B cell (primary cell): ENCODE results near the gene TXLNA. TPM values are rescaled to one million over a fixed set of nuclear protein-coding genes. Genes with fewer than 3 reads are reported as not detected.
A peak's percentile ranks its signal among the peaks of the same experiment; 100 is the strongest.

Experiments used
- ATAC-seq: fragments of 200-7000 bp; cut with Tn5 transposase; one replicate; pipeline ENCODE4 v1.10.0; 2021; ENCODE audit warnings: low read depth, mild to moderate bottlenecking, moderate number of reproducible peaks, moderate library complexity
- CTCF ChIA-PET: fragments of 350-600 bp; sonication (Branson Sonifier 250); formaldehyde crosslinking; loops from one replicate; lab custom pipeline; 2021; ENCODE audit warnings: antibody characterized with exemption, inconsistent platforms; lab: Charles Lee
- POLR2A ChIA-PET: fragments of 350-600 bp; sonication (Branson Sonifier 250); formaldehyde crosslinking; loops from one replicate; lab custom pipeline; 2021; ENCODE audit warnings: antibody characterized with exemption; lab: Charles Lee
- DNase-seq: peaks from one replicate; pipeline ENCODE4 v3.0.0; 2013
- H2AFZ ChIP-seq: 2 replicates; pipeline ENCODE4 v1.6.1; 2012; ENCODE audit warnings: mild to moderate bottlenecking, low read depth, low read length; ENCODE audit not compliant: insufficient read depth, poor library complexity, severe bottlenecking
- H3K27ac ChIP-seq, 2 donors: 1 replicate in 1 of 2; 2 replicates in 1 of 2; pipeline ENCODE4 v1.5.1; 2012 to 2013; ENCODE audit warnings: low read length in 2 of 2, mild to moderate bottlenecking in 2 of 2, moderate library complexity in 1 of 2
- H3K27me3 ChIP-seq, 4 experiments: fragments of 200-600 bp in 1 of 4; sonication (generic) in 1 of 4; replicated peaks in 1 of 4; 1 replicate in 2 of 4; 2 replicates in 2 of 4; pipeline versions ENCODE4 v1.6.1 to v1.7.0; 2013 to 2016; ENCODE audit warnings: low read length in 3 of 4, mild to moderate bottlenecking in 2 of 4, mixed read lengths in 1 of 4, moderate library complexity in 1 of 4; ENCODE audit not compliant: insufficient read depth in 4 of 4, control insufficient read depth in 3 of 4; ENCODE audit errors: control extremely low read depth in 1 of 4
- H3K36me3 ChIP-seq, 2 experiments: replicated peaks in 1 of 2; 1 replicate in 1 of 2; 2 replicates in 1 of 2; pipeline versions ENCODE4 v1.6.1 to v1.7.1; 2013; ENCODE audit warnings: low read length in 1 of 2; ENCODE audit not compliant: insufficient read depth in 2 of 2, control insufficient read depth in 1 of 2; ENCODE audit errors: control extremely low read depth in 1 of 2, extremely low read depth in 1 of 2
- H3K4me1 ChIP-seq, 2 donors: fragments of 200-600 bp in 1 of 2; sonication (generic) in 1 of 2; 1 replicate in 1 of 2; 2 replicates in 1 of 2; pipeline versions ENCODE4 v1.5.1 to v1.6.1; 2013 to 2017; ENCODE audit warnings: low read length in 2 of 2; ENCODE audit not compliant: control insufficient read depth in 2 of 2, insufficient read depth in 2 of 2
- H3K4me2 ChIP-seq: replicated peaks from 2 replicates; pipeline ENCODE3; 2012; ENCODE audit warnings: mild to moderate bottlenecking, low read depth, low read length; ENCODE audit not compliant: poor library complexity, severe bottlenecking
- H3K4me3 ChIP-seq, 5 experiments: fragments of 200-600 bp in 1 of 5; sonication (generic) in 1 of 5; 1 replicate in 3 of 5; 2 replicates in 2 of 5; pipeline versions ENCODE4 v1.5.1 to v1.7.0; 2011 to 2016; ENCODE audit warnings: low read length in 4 of 5, mild to moderate bottlenecking in 4 of 5, low read depth in 2 of 5, control low read depth in 1 of 5, moderate library complexity in 1 of 5; ENCODE audit not compliant: insufficient read depth in 1 of 5; ENCODE audit errors: control extremely low read depth in 1 of 5, extremely low read depth in 1 of 5
- H3K79me2 ChIP-seq: fragments of 200-600 bp; sonication (generic); one replicate; pipeline ENCODE4 v1.6.0; 2016; ENCODE audit warnings: low read length; ENCODE audit not compliant: control insufficient read depth, insufficient read depth
- H3K9ac ChIP-seq: fragments of 200-600 bp; sonication (generic); 2 replicates; pipeline ENCODE4 v1.6.1; 2017; ENCODE audit warnings: mild to moderate bottlenecking, low read length, moderate library complexity
- H3K9me3 ChIP-seq, 3 donors: one replicate each; pipeline versions ENCODE4 v1.6.1 to v1.7.1; 2013; ENCODE audit warnings: low read length in 2 of 3; ENCODE audit not compliant: control insufficient read depth in 2 of 3, insufficient read depth in 1 of 3; ENCODE audit errors: control extremely low read depth in 1 of 3
- H4K20me1 ChIP-seq: 2 replicates; pipeline ENCODE4 v1.6.0; 2012; ENCODE audit warnings: mild to moderate bottlenecking, low read length; ENCODE audit not compliant: insufficient read depth, control insufficient read depth, poor library complexity, severe bottlenecking
- H3K27ac Mint-ChIP-seq: one replicate; pipeline ENCODE4 v1.8.0; 2021; ENCODE audit warnings: mixed read lengths
- H3K27me3 Mint-ChIP-seq: one replicate; pipeline ENCODE4 v1.8.0; 2021; ENCODE audit warnings: mixed read lengths
- H3K4me1 Mint-ChIP-seq: one replicate; pipeline ENCODE4 v1.8.0; 2021; ENCODE audit warnings: mixed read lengths
- H3K4me3 Mint-ChIP-seq: one replicate; pipeline ENCODE4 v1.8.0; 2021; ENCODE audit warnings: mixed read lengths
- H3K9me3 Mint-ChIP-seq: one replicate; pipeline ENCODE4 v1.8.0; 2022; ENCODE audit warnings: mixed read lengths; ENCODE audit not compliant: insufficient read depth
- EZH2 ChIP-seq: IDR thresholded peaks from 2 replicates; pipeline ENCODE4 v1.6.1; 2012; ENCODE audit warnings: borderline replicate concordance, low read depth, mild to moderate bottlenecking, moderate library complexity, low read length; ENCODE audit not compliant: insufficient read depth, poor library complexity, severe bottlenecking
- intact Hi-C: fragments of 100-400 bp; cut with micrococcal nuclease; formaldehyde crosslinking; loops from one replicate; pipeline ENCODE4 v1.10.0; 2022
- polyA plus RNA-seq: library from polyadenylated mRNA; depleted of rRNA; stranded (reverse); fragments of >200 nt; gene quantifications from 2 replicates; pipeline ENCODE4 v1.2.3, GENCODE V29; 2012
- total RNA-seq, 2 donors: library from RNA; stranded (reverse); fragments of 120-200 nt in 1 of 2; gene quantifications; 1 replicate in 1 of 2; 2 replicates in 1 of 2; pipeline versions ENCODE4 v1.2.3 to v1.2.4, GENCODE V29; 2013 to 2022
- TF ChIP-seq, protein P1 (sequence below): fragments of 200-600 bp; IDR thresholded peaks from one replicate; pipeline ENCODE4 v1.8.0; 2022; ENCODE audit warnings: antibody characterized with exemption, mild to moderate bottlenecking

The TXLNA gene
- total and polyA plus RNA-seq, 2 donors (not counting 1 experiment from before 2014, with no cell fraction given) = 23.0 to 38.3 TPM

DNA sequence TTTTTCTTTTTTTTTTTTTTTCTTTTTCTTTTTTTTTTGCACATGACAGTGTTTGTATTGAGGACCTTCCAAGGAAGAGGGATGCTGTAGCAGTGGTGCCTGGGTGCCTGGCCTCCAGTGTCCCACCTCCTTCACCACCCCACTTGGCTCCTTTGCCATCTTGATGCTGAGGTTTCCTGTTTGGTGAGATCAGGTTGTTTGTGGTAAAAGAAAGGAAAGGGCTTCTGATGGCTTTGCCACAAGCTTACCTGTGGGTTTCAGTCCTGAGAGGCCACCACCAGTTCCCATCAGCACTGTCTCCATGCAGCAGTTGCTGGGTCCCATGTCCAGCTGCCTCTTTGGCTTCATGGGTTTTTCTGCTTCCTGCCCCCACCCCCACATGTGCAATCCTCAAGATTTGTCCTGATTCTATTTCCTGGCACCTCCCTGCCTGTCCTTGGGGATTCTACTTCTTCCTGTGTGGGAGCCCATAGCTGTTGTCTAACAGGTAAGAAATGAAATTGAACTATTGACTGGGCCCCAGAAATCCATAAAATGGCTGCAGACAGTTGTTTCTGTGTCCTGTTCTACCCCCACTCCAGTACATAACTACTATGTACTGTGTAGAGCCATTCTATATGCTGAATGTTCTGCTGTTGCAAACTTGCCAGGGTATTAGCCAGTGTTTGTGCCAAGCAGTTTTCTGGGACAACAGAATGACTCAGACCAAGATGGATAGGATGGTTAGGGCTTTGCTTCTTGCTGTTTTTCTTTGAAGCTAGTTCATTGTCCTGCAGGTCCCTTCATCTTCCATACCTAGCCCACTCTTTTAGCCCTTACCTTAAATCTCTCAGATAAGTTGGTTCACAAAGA, 16.7 kb downstream of the TXLNA start:
- H3K27ac Mint-ChIP-seq = peak overlapping the region; percentile 24

More for the DNA sequence above, 16.7 kb downstream of the TXLNA start:
- no peaks in the 10 kb centered on the region for H4K20me1 ChIP-seq
- intact Hi-C loops = no loop called here
- ChIA-PET CTCF (interaction anchor here (0.8 to 1.2 kb wide), 2 partner anchors 88 to 159 kb away, joined by 3 read pairs; partner anchors contain the start of gene KPNA6), POLR2A (interaction anchor here (0.7 kb wide), 1 partner anchor 20 kb away, joined by 5 read pairs; no protein-coding TSS in a partner anchor)
- H3K27ac ChIP-seq = no peak overlapping the region
- H3K27me3 Mint-ChIP-seq = no peaks in the 10 kb centered on the region
- no peaks in the 10 kb centered on the region for H3K27me3 ChIP-seq
- H3K9ac ChIP-seq = no peak overlapping the region
- no peaks in the 10 kb centered on the region for H3K79me2 ChIP-seq
- no peak overlapping the region for H3K4me3 ChIP-seq
- TF ChIP-seq, protein P1, sequence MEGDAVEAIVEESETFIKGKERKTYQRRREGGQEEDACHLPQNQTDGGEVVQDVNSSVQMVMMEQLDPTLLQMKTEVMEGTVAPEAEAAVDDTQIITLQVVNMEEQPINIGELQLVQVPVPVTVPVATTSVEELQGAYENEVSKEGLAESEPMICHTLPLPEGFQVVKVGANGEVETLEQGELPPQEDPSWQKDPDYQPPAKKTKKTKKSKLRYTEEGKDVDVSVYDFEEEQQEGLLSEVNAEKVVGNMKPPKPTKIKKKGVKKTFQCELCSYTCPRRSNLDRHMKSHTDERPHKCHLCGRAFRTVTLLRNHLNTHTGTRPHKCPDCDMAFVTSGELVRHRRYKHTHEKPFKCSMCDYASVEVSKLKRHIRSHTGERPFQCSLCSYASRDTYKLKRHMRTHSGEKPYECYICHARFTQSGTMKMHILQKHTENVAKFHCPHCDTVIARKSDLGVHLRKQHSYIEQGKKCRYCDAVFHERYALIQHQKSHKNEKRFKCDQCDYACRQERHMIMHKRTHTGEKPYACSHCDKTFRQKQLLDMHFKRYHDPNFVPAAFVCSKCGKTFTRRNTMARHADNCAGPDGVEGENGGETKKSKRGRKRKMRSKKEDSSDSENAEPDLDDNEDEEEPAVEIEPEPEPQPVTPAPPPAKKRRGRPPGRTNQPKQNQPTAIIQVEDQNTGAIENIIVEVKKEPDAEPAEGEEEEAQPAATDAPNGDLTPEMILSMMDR = no peak
- no peak for TF ChIP-seq EZH2
- no peak overlapping the region for H3K4me2 ChIP-seq
- H3K4me1 ChIP-seq = peaks cover 0 to 18% of the 10 kb centered on the region in 2 donors
- DNase-seq (no peak), ATAC-seq (no peak)
- H3K36me3 ChIP-seq = peaks cover 4 to 57% of the 10 kb centered on the region in 2 experiments
- H3K4me3 Mint-ChIP-seq = no peak overlapping the region
- no peaks in the 10 kb centered on the region for H3K9me3 Mint-ChIP-seq
- no peaks in the 10 kb centered on the region for H3K9me3 ChIP-seq
- H3K4me1 Mint-ChIP-seq = peaks cover 9% of the 10 kb centered on the region
- no peak overlapping the region for H2AFZ ChIP-seq
